Measurements from ENCODE around the gene KCNJ5.

Gene KCNJ5

GRCh38 chr11:128890543-128891368 lies at the start of gene KCNJ5:
Gene KCNJ5, plus strand, starts transcription at chr11:128891356. Its CDS starts 19,918 bp downstream, at chr11:128911274.
- DNase-seq, result no peak

- no peak for DNase-seq
Observed at GRCh38 chr11:128841461-128842072, 49.6 kb upstream of the KCNJ5 start.

- DNase-seq, result no peak
Observed at GRCh38 chr11:128843198-128843785, 47.9 kb upstream of the KCNJ5 start.

GRCh38 chr11:128845334-128845780 lies 45.8 kb upstream of the KCNJ5 start:
- DNase-seq, result peak; percentile 15

GRCh38 chr11:128846985-128847384 lies 44.2 kb upstream of the KCNJ5 start:
- no peak for DNase-seq

GRCh38 chr11:128848815-128849455 lies 42.2 kb upstream of the KCNJ5 start:
- DNase-seq, result peak; percentile 53

- no peak for DNase-seq
Observed at GRCh38 chr11:128852327-128853023, 38.7 kb upstream of the KCNJ5 start.

- no peak for DNase-seq
Observed at GRCh38 chr11:128853559-128853958, 37.6 kb upstream of the KCNJ5 start.

- DNase-seq, result no peak
Observed at GRCh38 chr11:128854841-128855240, 36.3 kb upstream of the KCNJ5 start.

GRCh38 chr11:128856241-128856640 lies 34.9 kb upstream of the KCNJ5 start:
- no peak for DNase-seq

GRCh38 chr11:128857341-128857740 lies 33.8 kb upstream of the KCNJ5 start:
- DNase-seq, result no peak

- DNase-seq, result peak; percentile 82
Observed at GRCh38 chr11:128859563-128860441, 31.4 kb upstream of the KCNJ5 start.

- no peak for DNase-seq
Observed at GRCh38 chr11:128860571-128861361, 30.4 kb upstream of the KCNJ5 start.

GRCh38 chr11:128862406-128862805 lies 28.8 kb upstream of the KCNJ5 start:
- DNase-seq, result no peak

- DNase-seq, result no peak
Observed at GRCh38 chr11:128862908-128863660, 28.1 kb upstream of the KCNJ5 start.

GRCh38 chr11:128865490-128865889 lies 25.7 kb upstream of the KCNJ5 start:
- DNase-seq, result no peak

- no peak for DNase-seq
Observed at GRCh38 chr11:128867277-128867676, 23.9 kb upstream of the KCNJ5 start, which contains the start of gene KCNJ1. Gene KCNJ1, minus strand, starts transcription at chr11:128867296. Its CDS starts 27,053 bp downstream, at chr11:128840243.

- peak; percentile 15 for DNase-seq
Observed at GRCh38 chr11:128868841-128869671, 22.1 kb upstream of the KCNJ5 start.

GRCh38 chr11:128871168-128871610 lies 20.0 kb upstream of the KCNJ5 start:
- no peak for DNase-seq

All from activated CD4-positive, alpha-beta T cell treated with anti-CD3 and anti-CD28 coated beads, Interleukin-2, amount 50 U/mL, for 16 hours (primary cell).